CD4-positive, alpha-beta memory T cell (primary cell): ENCODE measurements around the gene SERTAD2. TPM values are rescaled to one million over a fixed set of nuclear protein-coding genes. Genes with fewer than 3 reads are reported as not detected.

Experiments
- CTCF ChIA-PET: fragments of 350-600 bp; sonication (Branson Sonifier 250); formaldehyde crosslinking; loops from one replicate; lab custom pipeline; 2021; ENCODE audit warnings: inconsistent platforms; ENCODE audit not compliant: partially characterized antibody; lab: Charles Lee
- POLR2A ChIA-PET: fragments of 350-600 bp; sonication (Branson Sonifier 250); formaldehyde crosslinking; loops from one replicate; lab custom pipeline; 2021; ENCODE audit not compliant: partially characterized antibody; lab: Charles Lee
- DNase-seq, 5 donors: peaks; one replicate each; pipeline versions ENCODE4 v3.0.0 to v3.0.0-alpha.2; 2020 to 2022; ENCODE audit warnings: mixed read lengths in 1 of 5
- H3K27ac ChIP-seq: one replicate; pipeline ENCODE4 v1.7.0; 2013; ENCODE audit warnings: low read depth, low read length
- H3K27me3 ChIP-seq: 2 replicates; pipeline ENCODE4 v1.7.0; 2013; ENCODE audit warnings: mild to moderate bottlenecking, low read length, moderate library complexity; ENCODE audit not compliant: insufficient read depth
- H3K36me3 ChIP-seq: 2 replicates; pipeline ENCODE4 v1.7.0; 2013; ENCODE audit warnings: mild to moderate bottlenecking, low read length, moderate library complexity; ENCODE audit not compliant: insufficient read depth
- H3K4me1 ChIP-seq: 2 replicates; pipeline ENCODE4 v1.7.0; 2013; ENCODE audit warnings: mild to moderate bottlenecking, low read length, moderate library complexity; ENCODE audit not compliant: insufficient read depth
- H3K4me3 ChIP-seq, 2 donors: one replicate each; pipeline ENCODE4 v1.7.0; 2013; ENCODE audit warnings: low read length in 2 of 2, mild to moderate bottlenecking in 1 of 2
- H3K9me3 ChIP-seq, 2 donors: one replicate each; pipeline ENCODE4 v1.7.0; 2013; ENCODE audit warnings: low read length in 2 of 2, control low read depth in 1 of 2; ENCODE audit not compliant: control insufficient read depth in 1 of 2
- H3K27ac Mint-ChIP-seq, 7 donors: one replicate each; pipeline ENCODE4 v1.8.0; 2020 to 2021; ENCODE audit warnings: mixed read lengths in 7 of 7, mild to moderate bottlenecking in 6 of 7, inconsistent platforms in 3 of 7, moderate library complexity in 3 of 7
- H3K27me3 Mint-ChIP-seq, 2 donors: one replicate each; pipeline ENCODE4 v1.8.0; 2020 to 2021; ENCODE audit warnings: mixed read lengths in 2 of 2
- H3K36me3 Mint-ChIP-seq, 2 donors: one replicate each; pipeline ENCODE4 v1.8.0; 2020 to 2021; ENCODE audit warnings: mixed read lengths in 2 of 2, inconsistent platforms in 1 of 2, mild to moderate bottlenecking in 1 of 2
- H3K4me1 Mint-ChIP-seq, 4 donors: one replicate each; pipeline ENCODE4 v1.8.0; 2020 to 2021; ENCODE audit warnings: mixed read lengths in 4 of 4, mild to moderate bottlenecking in 1 of 4
- H3K4me3 Mint-ChIP-seq, 8 donors: one replicate each; pipeline ENCODE4 v1.8.0; 2020 to 2021; ENCODE audit warnings: mixed read lengths in 8 of 8, mild to moderate bottlenecking in 7 of 8, moderate library complexity in 6 of 8, inconsistent platforms in 3 of 8
- H3K9me3 Mint-ChIP-seq, 8 donors: one replicate each; pipeline ENCODE4 v1.8.0; 2020 to 2021; ENCODE audit warnings: mixed read lengths in 8 of 8, mild to moderate bottlenecking in 5 of 8, inconsistent platforms in 3 of 8, moderate library complexity in 1 of 8
- intact Hi-C: fragments of 100-400 bp; cut with micrococcal nuclease; formaldehyde crosslinking; loops from one replicate; pipeline ENCODE4 v1.15.1; 2023
- polyA plus RNA-seq, 2 donors: library from polyadenylated mRNA; unstranded; fragments of 300-500 nt; fragmentation: Illumina TruSeq; gene quantifications; one replicate each; pipeline ENCODE4 v1.2.3, GENCODE V29; 2021
- total RNA-seq, 2 experiments: library from RNA; stranded (reverse); gene quantifications; one replicate each; pipeline ENCODE4 v1.2.3, GENCODE V29; 2021

Gene SERTAD2
- total and polyA plus RNA-seq, 4 experiments from 2014 or later: 2.6 to 24.6 (median 14.5) TPM

GRCh38 chr2:64697297-64698176, 43.8 kb upstream of the SERTAD2 start:
- ChIA-PET POLR2A (no interaction called here), CTCF (interaction anchor here (2.8 kb wide), 1 partner anchor 51 kb away, joined by 10 read pairs; no protein-coding TSS in a partner anchor)
- peaks cover 21 to 41% (median 30%) of the 10 kb centered on the region in 4 donors for H3K4me1 Mint-ChIP-seq
- peak overlapping the region in 2 of 7 donors; percentile 41 to 65 for H3K27ac Mint-ChIP-seq
- no peak overlapping the region for H3K4me3 ChIP-seq
- H3K36me3 ChIP-seq: no peaks in the 10 kb centered on the region
- H3K9me3 ChIP-seq: no peaks in the 10 kb centered on the region
- peak overlapping the region in 1 of 8 donors; percentile 44 for H3K4me3 Mint-ChIP-seq
- H3K27ac ChIP-seq: no peak overlapping the region
- peaks cover 36% of the 10 kb centered on the region for H3K4me1 ChIP-seq
- H3K9me3 Mint-ChIP-seq: no peaks in the 10 kb centered on the region
- H3K27me3 ChIP-seq: no peaks in the 10 kb centered on the region
- intact Hi-C loops: loop anchor here (2.0 to 5.0 kb wide), 2 partner anchors 43 to 70 kb away; no protein-coding TSS in a partner anchor
- no peak for DNase-seq
- peaks cover 0 to 3% of the 10 kb centered on the region in 2 donors for H3K36me3 Mint-ChIP-seq
- H3K27me3 Mint-ChIP-seq: peaks cover 0 to 1% of the 10 kb centered on the region in 2 donors

- peaks cover 0 to 1% of the 10 kb centered on the region in 2 donors for H3K27me3 Mint-ChIP-seq
- Histone ChIP-seq H3K9me3 (no peaks in the 10 kb centered on the region), H3K27me3 (no peaks in the 10 kb centered on the region), H3K36me3 (no peaks in the 10 kb centered on the region), H3K4me3 (no peak overlapping the region), H3K4me1 (peaks cover 36% of the 10 kb centered on the region), H3K27ac (no peak overlapping the region)
- POLR2A ChIA-PET: interaction anchor here (1.6 kb wide), 1 partner anchor 43 kb away, joined by 9 read pairs; the partner anchor contains the start of gene SERTAD2
- DNase-seq: no peak
- peaks cover 21 to 41% (median 30%) of the 10 kb centered on the region in 4 donors for H3K4me1 Mint-ChIP-seq
- H3K4me3 Mint-ChIP-seq: no peak overlapping the region
- peaks cover 0 to 3% of the 10 kb centered on the region in 2 donors for H3K36me3 Mint-ChIP-seq
- CTCF ChIA-PET: interaction anchor here (1.2 to 2.8 kb wide), 4 partner anchors 20 to 53 kb away, joined by 3 to 10 read pairs (median 8); partner anchors contain the start of gene SERTAD2
- intact Hi-C loops: loop anchor here (5.0 kb wide), 1 partner anchor 71 kb away; no protein-coding TSS in a partner anchor
- no peak overlapping the region for H3K27ac Mint-ChIP-seq
- peaks cover 0 to 3% (median 0%) of the 10 kb centered on the region in 8 donors for H3K9me3 Mint-ChIP-seq
Observed at GRCh38 chr2:64696636-64697035, 42.9 kb upstream of the SERTAD2 start.

GRCh38 chr2:64695721-64696261, 42.1 kb upstream of the SERTAD2 start:
- no peak for DNase-seq
- Mint-ChIP-seq H3K36me3 (peaks cover 0 to 3% of the 10 kb centered on the region in 2 donors), H3K4me1 (peaks cover 21 to 41% (median 30%) of the 10 kb centered on the region in 4 donors), H3K9me3 (peaks cover 0 to 3% (median 0%) of the 10 kb centered on the region in 8 donors), H3K4me3 (no peak overlapping the region), H3K27ac (peak overlapping the region in 1 of 7 donors; percentile 6), H3K27me3 (peaks cover 0 to 1% of the 10 kb centered on the region in 2 donors)
- no peak overlapping the region for H3K4me3 ChIP-seq
- intact Hi-C loops: loop anchor here (5.0 kb wide), 1 partner anchor 72 kb away; no protein-coding TSS in a partner anchor
- H3K36me3 ChIP-seq: no peaks in the 10 kb centered on the region
- H3K27ac ChIP-seq: no peak overlapping the region
- POLR2A ChIA-PET: interaction anchor here (1.1 to 1.6 kb wide), 2 partner anchors 42 to 56 kb away, joined by 8 to 9 read pairs; partner anchors contain the start of gene SERTAD2
- H3K9me3 ChIP-seq: no peaks in the 10 kb centered on the region
- peaks cover 36% of the 10 kb centered on the region for H3K4me1 ChIP-seq
- H3K27me3 ChIP-seq: no peaks in the 10 kb centered on the region
- CTCF ChIA-PET: interaction anchor here (1.0 to 1.8 kb wide), 5 partner anchors 8 to 52 kb away, joined by 3 to 9 read pairs (median 5); partner anchors contain the start of gene SERTAD2

- CTCF ChIA-PET: no interaction called here
- H3K4me3 ChIP-seq: no peak overlapping the region
- H3K27me3 ChIP-seq: no peaks in the 10 kb centered on the region
- Mint-ChIP-seq H3K9me3 (peaks cover 0 to 3% (median 0%) of the 10 kb centered on the region in 8 donors), H3K4me3 (no peak overlapping the region), H3K27ac (no peak overlapping the region), H3K27me3 (peaks cover 0 to 1% of the 10 kb centered on the region in 2 donors), H3K4me1 (peaks cover 4 to 17% (median 12%) of the 10 kb centered on the region in 4 donors), H3K36me3 (peaks cover 0 to 3% of the 10 kb centered on the region in 2 donors)
- intact Hi-C loops: no loop called here
- peaks cover 11% of the 10 kb centered on the region for H3K4me1 ChIP-seq
- POLR2A ChIA-PET: interaction anchor here (1.2 kb wide), 1 partner anchor 39 kb away, joined by 3 read pairs; the partner anchor contains the start of gene SERTAD2
- no peaks in the 10 kb centered on the region for H3K36me3 ChIP-seq
- no peak overlapping the region for H3K27ac ChIP-seq
- DNase-seq: no peak
- no peaks in the 10 kb centered on the region for H3K9me3 ChIP-seq
Observed at GRCh38 chr2:64692401-64692800, 38.7 kb upstream of the SERTAD2 start.

- Mint-ChIP-seq H3K4me3 (no peak overlapping the region), H3K27ac (no peak overlapping the region), H3K36me3 (peaks cover 2 to 3% of the 10 kb centered on the region in 2 donors), H3K9me3 (peaks cover 0 to 3% (median 0%) of the 10 kb centered on the region in 8 donors), H3K4me1 (peaks cover 0 to 2% (median 0%) of the 10 kb centered on the region in 4 donors), H3K27me3 (peaks cover 0 to 1% of the 10 kb centered on the region in 2 donors)
- intact Hi-C loops: no loop called here
- no peak for DNase-seq
- Histone ChIP-seq H3K36me3 (no peaks in the 10 kb centered on the region), H3K4me1 (no peaks in the 10 kb centered on the region), H3K27me3 (no peaks in the 10 kb centered on the region), H3K27ac (no peak overlapping the region), H3K4me3 (no peak overlapping the region), H3K9me3 (no peaks in the 10 kb centered on the region)
- ChIA-PET CTCF (no interaction called here), POLR2A (interaction anchor here (1.8 kb wide), 1 partner anchor 35 kb away, joined by 4 read pairs; the partner anchor contains the start of gene SERTAD2)
Observed at GRCh38 chr2:64688909-64689308, 35.2 kb upstream of the SERTAD2 start.

- ChIA-PET CTCF (interaction anchor here (1.5 kb wide), 1 partner anchor 38 kb away, joined by 3 read pairs; no protein-coding TSS in a partner anchor), POLR2A (interaction anchor here (1.3 kb wide), 1 partner anchor 32 kb away, joined by 4 read pairs; the partner anchor contains the start of gene SERTAD2)
- Histone ChIP-seq H3K36me3 (no peaks in the 10 kb centered on the region), H3K27ac (no peak overlapping the region), H3K4me3 (no peak overlapping the region), H3K9me3 (no peaks in the 10 kb centered on the region), H3K4me1 (no peaks in the 10 kb centered on the region), H3K27me3 (no peaks in the 10 kb centered on the region)
- intact Hi-C loops: no loop called here
- no peak overlapping the region for H3K27ac Mint-ChIP-seq
- no peak overlapping the region for H3K4me3 Mint-ChIP-seq
- no peaks in the 10 kb centered on the region for H3K27me3 Mint-ChIP-seq
- H3K4me1 Mint-ChIP-seq: peaks cover 0 to 5% (median 3%) of the 10 kb centered on the region in 4 donors
- no peak for DNase-seq
- H3K36me3 Mint-ChIP-seq: peaks cover 0 to 2% of the 10 kb centered on the region in 2 donors
- no peaks in the 10 kb centered on the region for H3K9me3 Mint-ChIP-seq
Observed at GRCh38 chr2:64686283-64686956, 32.7 kb upstream of the SERTAD2 start.
